Dendritic cell treated with granulocyte-macrophage colony-stimulating factor and Interleukin-4, amounts not matched to agents 40 ng/mL and 50 ng/mL, for 4 days (primary cell): ENCODE measurements around the gene APOA4.

Experiments used
- H3K27ac Mint-ChIP-seq: one replicate; pipeline ENCODE4 v1.8.0; 2022; ENCODE audit warnings: mild to moderate bottlenecking, mixed read lengths
- H3K27me3 Mint-ChIP-seq: one replicate; pipeline ENCODE4 v1.8.0; 2022; ENCODE audit warnings: mild to moderate bottlenecking, mixed read lengths
- H3K36me3 Mint-ChIP-seq: one replicate; pipeline ENCODE4 v1.8.0; 2022; ENCODE audit warnings: low read depth, mixed read lengths
- H3K4me1 Mint-ChIP-seq: one replicate; pipeline ENCODE4 v1.8.0; 2022; ENCODE audit warnings: low read depth, mixed read lengths
- H3K4me3 Mint-ChIP-seq: one replicate; pipeline ENCODE4 v1.8.0; 2022; ENCODE audit warnings: mild to moderate bottlenecking, moderate library complexity, mixed read lengths
- H3K9me3 Mint-ChIP-seq: one replicate; pipeline ENCODE4 v1.8.0; 2022; ENCODE audit warnings: mixed read lengths
- intact Hi-C: fragments of 100-400 bp; cut with micrococcal nuclease; formaldehyde crosslinking; loops from one replicate; pipeline ENCODE4 v1.15.0; 2022

APOA4 gene

DNA sequence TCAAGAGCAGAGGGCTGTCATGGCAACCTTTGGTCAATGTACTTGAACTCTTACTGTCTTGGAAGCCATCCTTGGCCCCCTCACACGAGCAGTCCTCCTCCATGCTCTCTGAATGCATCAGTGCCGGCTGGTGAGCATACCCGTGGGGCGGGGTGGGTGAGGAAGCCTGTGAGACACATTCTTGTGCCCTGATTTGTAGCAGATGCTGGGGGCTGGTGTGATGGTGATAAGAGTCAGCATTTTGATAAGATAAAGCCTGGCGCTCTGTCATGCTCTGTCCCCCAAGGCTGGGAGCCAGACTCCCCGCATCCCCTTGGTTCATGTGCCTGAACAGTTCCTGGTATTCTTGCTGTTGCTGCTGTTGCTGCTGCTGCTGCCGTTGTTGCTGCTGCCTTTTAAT, 34.8 kb upstream of the APOA4 start:
- H3K36me3 Mint-ChIP-seq = peaks cover 77% of the 10 kb centered on the region
- H3K4me1 Mint-ChIP-seq = peaks cover 50% of the 10 kb centered on the region
- H3K27ac Mint-ChIP-seq = no peak overlapping the region
- no peaks in the 10 kb centered on the region for H3K9me3 Mint-ChIP-seq
- H3K27me3 Mint-ChIP-seq = no peaks in the 10 kb centered on the region
- intact Hi-C loops = no loop called here
- H3K4me3 Mint-ChIP-seq = no peak overlapping the region

DNA sequence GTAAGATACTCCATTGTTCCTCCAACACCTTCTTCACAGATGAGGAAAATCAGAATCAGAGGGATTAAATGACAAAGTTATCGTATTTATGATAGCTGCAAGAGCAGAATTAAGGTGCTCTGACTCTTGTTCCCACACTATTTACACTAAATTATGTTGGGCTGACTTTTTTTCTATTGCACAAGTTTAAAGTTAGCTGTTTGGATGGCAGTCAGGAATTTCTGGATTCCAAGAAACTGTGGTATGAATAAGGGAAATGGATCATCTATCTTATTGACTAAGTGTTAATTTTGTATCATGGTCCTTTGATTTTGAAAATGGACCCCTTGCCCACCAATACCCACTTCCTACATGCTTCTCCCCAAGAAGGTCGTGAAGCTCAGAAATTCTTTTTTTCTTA, 34.2 kb upstream of the APOA4 start:
- no peaks in the 10 kb centered on the region for H3K9me3 Mint-ChIP-seq
- H3K4me3 Mint-ChIP-seq = no peak overlapping the region
- intact Hi-C loops = no loop called here
- no peak overlapping the region for H3K27ac Mint-ChIP-seq
- H3K4me1 Mint-ChIP-seq = peaks cover 56% of the 10 kb centered on the region
- no peaks in the 10 kb centered on the region for H3K27me3 Mint-ChIP-seq
- H3K36me3 Mint-ChIP-seq = peaks cover 72% of the 10 kb centered on the region

DNA sequence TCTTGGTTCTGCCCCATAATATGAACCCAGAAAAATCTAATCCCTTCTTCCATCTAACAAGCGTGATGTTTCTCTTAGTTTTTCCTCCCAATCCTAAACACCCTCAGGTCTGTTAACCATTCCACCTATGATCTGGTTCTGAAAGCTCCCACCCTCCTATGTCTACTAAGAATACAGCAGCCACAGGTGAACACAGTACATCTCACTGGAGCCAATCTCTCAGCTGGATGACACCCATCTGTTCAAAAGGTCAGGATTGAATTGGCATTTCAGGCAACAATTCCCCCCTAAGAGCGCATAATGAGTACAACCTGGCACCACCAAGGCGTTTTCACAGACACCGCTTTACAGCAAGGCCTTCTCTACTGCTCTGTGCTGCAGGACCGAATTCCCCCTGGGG, 33.3 kb upstream of the APOA4 start:
- Mint-ChIP-seq H3K4me3 (no peak overlapping the region), H3K27me3 (no peaks in the 10 kb centered on the region), H3K9me3 (no peaks in the 10 kb centered on the region), H3K36me3 (peaks cover 63% of the 10 kb centered on the region), H3K27ac (peak overlapping the region; percentile 88), H3K4me1 (peaks cover 65% of the 10 kb centered on the region)
- intact Hi-C loops = no loop called here

DNA sequence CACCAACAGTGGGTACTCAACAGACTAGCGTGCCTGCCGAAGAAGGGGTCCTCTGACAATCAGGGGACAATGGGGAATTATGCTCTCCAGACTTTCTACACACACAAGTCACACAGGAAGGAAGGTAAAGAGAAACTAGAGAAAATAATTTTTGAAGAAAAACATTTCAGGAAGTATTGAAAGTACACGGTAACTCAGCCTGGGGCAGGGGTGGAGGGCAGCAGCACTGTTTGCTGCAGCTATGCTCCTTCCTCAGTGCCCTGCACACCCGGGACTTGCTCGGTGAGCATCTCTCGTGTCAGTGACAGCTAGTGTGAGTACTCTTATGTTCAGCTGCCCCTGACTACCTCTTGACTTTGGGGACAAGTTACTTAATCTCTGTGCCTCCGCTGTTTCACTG, 32.3 kb upstream of the APOA4 start:
- H3K27ac Mint-ChIP-seq = peak overlapping the region; percentile 88
- no peak overlapping the region for H3K4me3 Mint-ChIP-seq
- no peaks in the 10 kb centered on the region for H3K9me3 Mint-ChIP-seq
- H3K27me3 Mint-ChIP-seq = no peaks in the 10 kb centered on the region
- intact Hi-C loops = no loop called here
- H3K36me3 Mint-ChIP-seq = peaks cover 53% of the 10 kb centered on the region
- H3K4me1 Mint-ChIP-seq = peaks cover 72% of the 10 kb centered on the region

DNA sequence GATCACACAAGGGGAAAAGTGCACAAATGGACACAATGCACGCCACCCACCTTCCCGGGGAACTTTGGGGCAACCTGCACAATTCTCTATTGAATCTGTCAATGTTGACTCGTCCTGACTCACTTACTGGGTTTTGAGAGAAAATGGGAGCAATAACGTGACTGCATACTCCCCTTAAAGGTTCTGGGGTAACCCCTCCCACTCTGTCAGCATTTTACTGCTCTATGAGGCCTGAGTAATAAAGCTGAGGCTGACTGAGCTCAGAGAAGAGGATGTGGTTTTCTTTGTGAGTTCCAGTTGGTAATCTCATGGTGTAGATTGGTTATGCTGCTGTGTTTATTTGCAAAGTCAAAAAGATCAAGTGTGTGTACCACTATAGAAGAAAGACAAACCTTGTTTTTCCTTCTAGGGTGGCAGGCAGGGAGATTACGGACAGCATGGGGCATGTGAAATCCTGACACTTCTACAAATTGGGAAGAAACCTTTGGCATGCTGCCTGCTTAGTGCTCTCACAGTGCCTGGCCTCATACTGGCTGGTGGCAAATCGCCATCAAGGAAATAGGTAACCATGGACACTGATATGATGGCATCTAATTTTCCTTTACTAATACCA, 30.5 kb upstream of the APOA4 start:
- Mint-ChIP-seq H3K4me3 (no peak overlapping the region), H3K36me3 (peaks cover 50% of the 10 kb centered on the region), H3K27me3 (no peaks in the 10 kb centered on the region), H3K9me3 (no peaks in the 10 kb centered on the region), H3K27ac (peak overlapping the region; percentile 88), H3K4me1 (peaks cover 73% of the 10 kb centered on the region)
- intact Hi-C loops = no loop called here

DNA sequence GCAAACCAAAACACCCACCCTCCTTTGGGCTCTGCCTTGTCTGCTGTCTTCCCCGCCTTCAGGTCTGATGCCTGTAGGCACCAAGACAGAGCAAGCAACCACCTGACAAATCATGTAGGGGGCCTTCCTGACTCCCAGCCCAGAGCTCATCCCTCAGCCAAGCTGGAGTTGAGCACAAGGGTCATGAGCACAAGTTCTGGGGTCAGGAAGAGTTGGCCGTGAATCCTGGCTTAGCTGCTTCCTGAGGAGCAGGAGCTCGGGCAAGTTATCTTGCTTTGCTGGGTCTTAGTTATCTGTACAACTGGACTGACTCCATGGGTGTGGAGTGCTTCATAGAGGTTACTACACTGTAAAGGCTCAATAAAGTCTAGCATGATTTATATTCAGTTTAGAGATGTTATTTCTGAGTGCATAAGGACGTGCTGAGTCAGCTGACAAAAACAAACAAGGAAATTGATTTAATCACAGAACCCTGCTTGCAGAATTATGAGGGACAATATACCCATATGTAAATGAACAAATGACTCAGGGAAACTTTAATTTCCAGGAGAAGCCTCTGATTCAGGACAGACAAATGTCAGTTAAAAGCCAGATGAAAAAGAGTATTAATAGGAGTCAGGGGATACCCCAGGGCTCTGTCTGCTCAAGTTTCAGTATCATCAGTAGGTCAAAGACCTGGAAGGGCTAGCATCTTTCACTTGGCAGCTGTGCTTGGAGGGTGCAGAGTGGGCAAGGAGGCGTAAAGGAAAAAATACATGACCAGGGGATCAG, 29.3 kb upstream of the APOA4 start:
- H3K36me3 Mint-ChIP-seq = peaks cover 47% of the 10 kb centered on the region
- intact Hi-C loops = no loop called here
- H3K27me3 Mint-ChIP-seq = no peaks in the 10 kb centered on the region
- peaks cover 69% of the 10 kb centered on the region for H3K4me1 Mint-ChIP-seq
- peak overlapping the region; percentile 88 for H3K27ac Mint-ChIP-seq
- H3K4me3 Mint-ChIP-seq = peak overlapping the region; percentile 27
- H3K9me3 Mint-ChIP-seq = no peaks in the 10 kb centered on the region

DNA sequence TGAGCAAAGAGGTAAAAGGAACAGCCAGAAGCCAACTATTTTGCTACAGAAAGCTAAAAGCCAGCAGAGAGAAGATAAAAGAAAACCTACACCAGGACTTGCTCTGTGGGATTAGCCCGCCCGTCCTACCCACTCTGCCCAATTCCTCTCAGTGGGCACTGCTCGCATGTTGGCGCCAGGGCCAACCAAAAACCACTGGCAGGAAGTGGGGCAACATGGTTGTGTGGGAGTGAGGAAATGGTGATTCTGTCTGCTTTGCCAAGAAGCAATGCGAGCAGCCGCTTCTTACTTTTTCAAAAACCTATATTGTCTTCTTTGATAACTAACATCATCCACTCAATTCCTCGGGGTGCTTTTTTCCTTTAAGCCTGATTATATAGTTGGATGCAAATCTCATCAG, 28.5 kb upstream of the APOA4 start:
- H3K36me3 Mint-ChIP-seq = peaks cover 47% of the 10 kb centered on the region
- H3K9me3 Mint-ChIP-seq = no peaks in the 10 kb centered on the region
- no peaks in the 10 kb centered on the region for H3K27me3 Mint-ChIP-seq
- peak overlapping the region; percentile 88 for H3K27ac Mint-ChIP-seq
- H3K4me1 Mint-ChIP-seq = peaks cover 68% of the 10 kb centered on the region
- intact Hi-C loops = no loop called here
- peak overlapping the region; percentile 51 for H3K4me3 Mint-ChIP-seq

DNA sequence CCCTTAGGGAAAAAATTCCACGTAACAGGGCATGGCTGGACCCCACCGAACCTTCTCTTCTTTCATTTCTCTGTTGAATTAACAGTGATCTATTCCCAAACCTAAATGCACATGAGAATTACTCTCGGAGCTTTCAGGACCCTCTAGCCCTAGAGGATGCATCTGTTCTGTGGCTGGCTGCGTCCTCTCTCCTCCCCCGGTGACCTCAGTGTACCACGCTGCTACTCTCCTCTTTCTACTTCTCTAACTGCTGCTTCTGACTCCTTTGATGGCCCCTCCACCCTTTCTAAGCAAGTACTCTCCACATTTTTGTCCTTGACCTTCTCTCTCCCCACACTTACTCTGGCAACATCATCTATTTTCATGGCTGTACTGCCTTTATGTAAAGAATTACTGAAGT, 26.4 kb upstream of the APOA4 start:
- peaks cover 49% of the 10 kb centered on the region for H3K4me1 Mint-ChIP-seq
- H3K4me3 Mint-ChIP-seq = no peak overlapping the region
- H3K9me3 Mint-ChIP-seq = no peaks in the 10 kb centered on the region
- H3K27me3 Mint-ChIP-seq = no peaks in the 10 kb centered on the region
- peaks cover 54% of the 10 kb centered on the region for H3K36me3 Mint-ChIP-seq
- peak overlapping the region; percentile 88 for H3K27ac Mint-ChIP-seq
- intact Hi-C loops = loop anchor here (1.0 kb wide), 1 partner anchor 14 kb away; no protein-coding TSS in a partner anchor

DNA sequence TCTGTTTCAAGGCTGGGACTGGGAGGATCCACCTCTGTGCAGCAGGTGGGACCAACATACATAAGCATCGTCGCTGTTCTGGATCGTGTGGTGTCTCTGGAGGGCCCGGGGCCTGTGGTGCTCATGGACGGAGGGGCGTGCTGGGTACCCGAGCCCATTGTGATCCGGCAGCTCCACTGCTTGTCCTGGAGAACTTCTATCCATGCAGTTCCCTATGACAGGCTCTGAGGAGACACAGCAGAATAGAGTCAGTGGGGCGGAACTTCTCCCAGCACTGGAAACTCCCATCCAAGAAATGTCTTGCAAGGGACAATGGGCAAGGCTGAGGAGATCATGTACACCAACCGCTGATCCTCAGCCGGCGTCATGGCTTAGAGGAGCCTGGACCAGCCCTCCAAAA, 26.0 kb upstream of the APOA4 start:
- Mint-ChIP-seq H3K4me3 (no peak overlapping the region), H3K4me1 (peaks cover 45% of the 10 kb centered on the region), H3K27me3 (no peaks in the 10 kb centered on the region), H3K36me3 (peaks cover 58% of the 10 kb centered on the region), H3K9me3 (no peaks in the 10 kb centered on the region), H3K27ac (peak overlapping the region; percentile 88)
- intact Hi-C loops = loop anchor here (1.0 kb wide), 1 partner anchor 14 kb away; no protein-coding TSS in a partner anchor

DNA sequence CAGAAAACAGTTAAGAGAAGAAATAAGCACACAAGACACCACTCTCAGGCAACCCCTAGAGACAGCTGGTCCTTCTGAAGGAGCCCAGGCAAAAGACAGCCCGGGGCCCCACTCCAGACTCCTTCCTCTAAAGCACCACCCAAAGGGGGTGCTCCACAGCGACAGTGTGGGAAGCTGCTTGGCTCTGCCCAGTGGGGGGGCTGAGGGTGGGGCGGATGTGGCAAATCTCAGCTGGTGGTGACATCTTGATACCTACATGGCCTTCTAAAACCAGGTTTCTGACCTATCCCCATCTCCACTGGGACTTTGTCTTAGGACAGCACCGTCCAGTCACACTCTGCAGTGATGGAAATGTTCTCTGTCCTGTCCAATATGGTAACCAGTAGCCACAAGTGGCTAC, 24.5 kb upstream of the APOA4 start:
- intact Hi-C loops = no loop called here
- Mint-ChIP-seq H3K4me1 (peaks cover 31% of the 10 kb centered on the region), H3K27me3 (no peaks in the 10 kb centered on the region), H3K9me3 (no peaks in the 10 kb centered on the region), H3K27ac (no peak overlapping the region), H3K4me3 (no peak overlapping the region), H3K36me3 (peaks cover 72% of the 10 kb centered on the region)

DNA sequence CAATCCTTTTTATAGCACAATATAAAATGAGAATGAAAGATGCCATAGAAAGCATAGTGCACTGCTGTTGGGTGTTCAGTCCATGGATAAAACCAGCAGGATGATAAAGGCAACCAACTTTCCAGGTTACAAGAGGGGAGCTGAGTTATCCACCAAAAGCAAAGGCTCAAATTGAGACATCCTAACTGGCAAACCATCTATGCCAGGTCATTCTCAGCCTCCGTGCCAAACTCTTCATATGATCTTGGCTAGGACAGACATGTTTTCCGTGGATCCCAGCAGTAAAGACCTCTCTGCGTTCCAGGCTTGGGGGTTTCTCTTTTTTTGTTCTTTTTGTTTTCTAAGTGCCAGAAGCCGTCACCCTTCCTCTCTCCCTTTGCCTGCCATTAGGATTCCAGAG, 21.6 kb upstream of the APOA4 start:
- Mint-ChIP-seq H3K27me3 (no peaks in the 10 kb centered on the region), H3K4me1 (peaks cover 11% of the 10 kb centered on the region), H3K36me3 (peaks cover 68% of the 10 kb centered on the region), H3K27ac (no peak overlapping the region), H3K9me3 (no peaks in the 10 kb centered on the region), H3K4me3 (no peak overlapping the region)
- intact Hi-C loops = no loop called here

DNA sequence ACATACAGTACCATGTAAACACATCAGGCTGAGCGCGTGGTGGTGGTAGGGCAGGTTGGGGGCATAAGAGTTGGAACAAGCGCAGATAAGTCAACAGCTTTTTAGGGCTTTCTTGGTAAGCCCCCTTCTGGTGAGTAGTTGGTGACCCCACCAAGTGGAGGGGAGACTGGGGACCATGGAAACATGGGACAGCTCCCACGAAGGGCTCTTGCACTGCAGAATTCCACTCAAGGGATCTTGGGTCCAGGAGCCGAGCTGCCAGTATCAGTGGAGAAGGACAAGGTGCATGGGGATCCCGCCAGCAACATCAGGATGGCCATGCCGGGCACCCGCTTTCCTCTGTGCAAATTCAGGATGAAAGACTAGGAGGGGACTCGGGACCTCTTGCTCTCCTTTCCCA, 20.6 kb upstream of the APOA4 start:
- intact Hi-C loops = no loop called here
- Mint-ChIP-seq H3K27me3 (no peaks in the 10 kb centered on the region), H3K36me3 (peaks cover 58% of the 10 kb centered on the region), H3K4me3 (no peak overlapping the region), H3K27ac (no peak overlapping the region), H3K9me3 (no peaks in the 10 kb centered on the region), H3K4me1 (peaks cover 5% of the 10 kb centered on the region)

DNA sequence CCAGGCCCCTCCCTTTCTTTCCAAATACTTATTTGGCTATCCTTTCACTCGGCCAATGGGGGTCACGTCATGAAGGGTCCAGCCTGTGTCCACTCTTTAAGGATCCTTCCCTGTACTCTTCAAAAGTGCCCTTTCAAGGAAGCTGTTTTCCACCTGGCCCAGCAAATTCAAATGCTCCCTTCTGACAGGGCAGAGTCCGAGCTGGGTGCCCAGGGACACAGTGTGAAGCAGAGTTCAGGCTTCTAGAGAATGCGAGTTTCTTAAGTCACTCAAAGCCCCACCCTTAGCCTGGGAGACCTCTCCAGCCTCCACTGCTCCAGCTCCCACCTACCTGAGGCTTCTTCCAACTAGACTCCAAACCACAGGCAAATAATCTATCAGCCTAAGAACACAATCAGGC, 19.8 kb upstream of the APOA4 start:
- intact Hi-C loops = no loop called here
- Mint-ChIP-seq H3K36me3 (peaks cover 53% of the 10 kb centered on the region), H3K4me1 (peaks cover 5% of the 10 kb centered on the region), H3K9me3 (no peaks in the 10 kb centered on the region), H3K4me3 (no peak overlapping the region), H3K27ac (no peak overlapping the region), H3K27me3 (no peaks in the 10 kb centered on the region)

DNA sequence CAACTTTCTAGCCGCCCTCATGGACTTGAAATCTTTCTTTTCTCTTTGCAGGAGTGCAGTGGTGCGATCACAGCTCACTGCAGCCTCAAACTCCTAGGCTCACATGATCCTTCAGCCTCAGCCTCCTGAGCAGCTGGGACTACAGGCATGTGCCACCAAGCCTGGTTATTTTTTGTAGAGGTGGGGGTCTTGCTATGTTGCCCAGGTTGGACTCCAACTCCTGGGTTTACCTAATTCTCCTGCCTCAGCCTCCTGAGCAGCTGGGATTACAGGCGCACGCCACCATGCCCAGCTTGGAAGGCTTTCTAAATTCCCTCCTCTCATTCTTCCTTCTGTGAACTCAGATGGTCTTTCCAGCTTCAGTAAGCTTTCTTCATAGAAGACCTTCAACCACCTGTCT, 19.0 kb upstream of the APOA4 start:
- Mint-ChIP-seq H3K9me3 (no peaks in the 10 kb centered on the region), H3K27ac (no peak overlapping the region), H3K4me1 (peaks cover 5% of the 10 kb centered on the region), H3K4me3 (no peak overlapping the region), H3K36me3 (peaks cover 45% of the 10 kb centered on the region), H3K27me3 (no peaks in the 10 kb centered on the region)
- intact Hi-C loops = no loop called here
